Suprapubic skin (tissue), 4 donors: ENCODE data around the gene TEX29.

Experiments
- CTCF ChIP-seq, 2 donors: fragments of 200-600 bp in 1 of 2; fragments of 450-650 bp in 1 of 2; sonication (generic) in 1 of 2; IDR thresholded peaks; one replicate each; pipeline ENCODE4 v1.5.1; 2016 to 2019; ENCODE audit warnings: antibody characterized with exemption in 2 of 2, mild to moderate bottlenecking in 1 of 2, moderate library complexity in 1 of 2
- EP300 ChIP-seq: sonication (generic); formaldehyde crosslinking; IDR thresholded peaks from one replicate; pipeline ENCODE4 v1.6.1; 2017; ENCODE audit warnings: antibody characterized with exemption
- POLR2A ChIP-seq, 2 donors: fragments of 450-650 bp; IDR thresholded peaks; one replicate each; pipeline ENCODE4 v1.6.1; 2017; ENCODE audit warnings: antibody characterized with exemption in 2 of 2, mild to moderate bottlenecking in 2 of 2, moderate library complexity in 2 of 2
- POLR2AphosphoS5 ChIP-seq, 3 donors: sonication (generic); formaldehyde crosslinking; IDR thresholded peaks; one replicate each; pipeline ENCODE4 v1.6.1; 2017; ENCODE audit warnings: antibody characterized with exemption in 3 of 3

- TF ChIP-seq EP300 (no peak), POLR2A (IDR thresholded peaks at IDR 0.05) (no peak), CTCF (IDR thresholded peaks at IDR 0.05) (no peak), POLR2AphosphoS5 (IDR thresholded peaks at IDR 0.05) (no peak)
These were observed 25.2 kb downstream of the TEX29 start for GRCh38 chr13:111345682-111346081.
